ENCODE data around the gene UGT1A1.

The UGT1A1 gene

GRCh38 chr2:233796254-233796653 is 36.2 kb downstream of the UGT1A1 start:
- TF ChIP-seq CTCF (IDR thresholded peaks at IDR 0.05; ENCODE audit: control insufficient read depth, extremely low read depth, insufficient read depth), result no peak
- H3K4me3 ChIP-seq (ENCODE audit: low read depth, low read length), result no peak overlapping the region
- no peak for DNase-seq (ENCODE audit: low read depth)

GRCh38 chr2:233798335-233799086 is 38.4 kb downstream of the UGT1A1 start:
- H3K4me3 ChIP-seq (ENCODE audit: low read depth, low read length), result no peak overlapping the region
- TF ChIP-seq CTCF (IDR thresholded peaks at IDR 0.05; ENCODE audit: control insufficient read depth, extremely low read depth, insufficient read depth), result no peak
- DNase-seq (ENCODE audit: low read depth), result no peak

- no peak overlapping the region for H3K4me3 ChIP-seq (ENCODE audit: low read depth, low read length)
- no peak for DNase-seq (ENCODE audit: low read depth)
- no peak for TF ChIP-seq CTCF (IDR thresholded peaks at IDR 0.05; ENCODE audit: control insufficient read depth, extremely low read depth, insufficient read depth)
Observed at GRCh38 chr2:233799087-233799665, 39.1 kb downstream of the UGT1A1 start.

- no peak for DNase-seq (ENCODE audit: low read depth)
- TF ChIP-seq CTCF (IDR thresholded peaks at IDR 0.05; ENCODE audit: control insufficient read depth, extremely low read depth, insufficient read depth), result no peak
Observed at GRCh38 chr2:233799716-233800115, 39.6 kb downstream of the UGT1A1 start.

GRCh38 chr2:233800208-233800607 is 40.1 kb downstream of the UGT1A1 start:
- H3K4me3 ChIP-seq (ENCODE audit: low read depth, low read length), result no peak overlapping the region
- DNase-seq (ENCODE audit: low read depth), result no peak
- TF ChIP-seq CTCF (IDR thresholded peaks at IDR 0.05; ENCODE audit: control insufficient read depth, extremely low read depth, insufficient read depth), result no peak

More at GRCh38 chr2:233799716-233800115, 39.6 kb downstream of the UGT1A1 start:
- H3K4me3 ChIP-seq (ENCODE audit: low read depth, low read length), result no peak overlapping the region

- no peak for TF ChIP-seq CTCF (IDR thresholded peaks at IDR 0.05; ENCODE audit: control insufficient read depth, extremely low read depth, insufficient read depth)
- no peak overlapping the region for H3K4me3 ChIP-seq (ENCODE audit: low read depth, low read length)
- no peak for DNase-seq (ENCODE audit: low read depth)
Observed at GRCh38 chr2:233801357-233802131, 41.5 kb downstream of the UGT1A1 start.
